ENCODE results near the gene FBXL17. TPM values are rescaled to one million over a fixed set of nuclear protein-coding genes. Genes with fewer than 3 reads are reported as not detected.
A peak's percentile ranks its signal among the peaks of the same experiment; 100 is the strongest.

The FBXL17 gene
- total and polyA plus RNA-seq, 2 of the 13 experiments (the other 11 are each of a cell fraction or from before 2014, with no cell fraction given): 3.0 to 7.9 TPM

GRCh38 chr5:108003178-108003577 lies 378.7 kb downstream of the FBXL17 start:
- 0 out of 2 replicates have a peak overlapping the region, but pooled peaks have one; percentile 0 for H3K4me2 ChIP-seq (ENCODE audit: low read depth, low read length)
- H3K9ac ChIP-seq (ENCODE audit: insufficient read depth, low read depth, low read length): no peak overlapping the region
- no peak overlapping the region for H3K4me3 ChIP-seq (replicated peaks in 1 of 3; ENCODE audit: insufficient read depth in 1 of 3, low read depth in 2 of 3, low read length in 3 of 3)
- in situ Hi-C loops (cut with HindIII; ENCODE audit: extremely low pct_ligation_motif_present, low pct_unique_long_range_greater_than_20kb): no loop called here
- no peak for TF ChIP-seq ZBTB8A (CRISPR knock-in tag; IDR thresholded peaks at IDR 0.05; ENCODE audit: borderline replicate concordance, low read depth)
- TF ChIP-seq KMT2B (CRISPR knock-in tag; IDR thresholded peaks at IDR 0.05): no peak
- TF ChIP-seq ZNF331 (CRISPR knock-in tag; IDR thresholded peaks at IDR 0.05): no peak
- peak; percentile 75 for TF ChIP-seq IRF2 (CRISPR knock-in tag; IDR thresholded peaks at IDR 0.05)
- TF ChIP-seq THAP11 (CRISPR knock-in tag; IDR thresholded peaks at IDR 0.05): peak; percentile 41; the same call in 1 of the 2 replicates
- TF ChIP-seq ZFP90 (CRISPR knock-in tag; IDR thresholded peaks at IDR 0.05; ENCODE audit: borderline replicate concordance): no peak
- no peaks in the 10 kb centered on the region for H3K79me2 ChIP-seq (ENCODE audit: insufficient read depth, low read length)
- WGBS (ENCODE audit: low lambda C conversion rate): 56% methylated on average over 1 of the region's 1 CpG
- H3K9me3 ChIP-seq (ENCODE audit: low read length): no peaks in the 10 kb centered on the region
- ATAC-seq (peak; percentile 54; the same call in 2 of the 3 replicates), FAIRE-seq (no peak), DNase-seq (ENCODE audit: low spot score) (no peak)
- H2AFZ ChIP-seq (ENCODE audit: low read length): no peak overlapping the region
- ChIA-PET CTCF (ENCODE audit: low intra/inter-chr PET ratio, low total read pairs) (no interaction called here), POLR2A (no interaction called here)
- H3K36me3 ChIP-seq (replicated peaks in 1 of 2; ENCODE audit: control insufficient read depth in 1 of 2, insufficient read depth in 2 of 2, low read length in 2 of 2): no peaks in the 10 kb centered on the region
- H4K20me1 ChIP-seq (ENCODE audit: insufficient read depth, low read length): no peaks in the 10 kb centered on the region
- H3K27ac ChIP-seq (ENCODE audit: extremely low read length, insufficient read depth, low read length): no peak overlapping the region
- H3K4me1 ChIP-seq (ENCODE audit: insufficient read depth, low read length): no peaks in the 10 kb centered on the region
- intact Hi-C loops (cut with micrococcal nuclease; ENCODE audit: unreplicated experiment): no loop called here
- no TSS peak for BruUV-seq (replicated peaks)
- no peaks in the 10 kb centered on the region for H3K27me3 ChIP-seq (ENCODE audit: control insufficient read depth in 1 of 2, insufficient read depth in 2 of 2, low read length in 2 of 2)

GRCh38 chr5:108001222-108001621 lies 380.7 kb downstream of the FBXL17 start:
- no TSS peak for BruUV-seq (replicated peaks)
- Histone ChIP-seq H4K20me1 (ENCODE audit: insufficient read depth, low read length) (no peaks in the 10 kb centered on the region), H3K79me2 (ENCODE audit: insufficient read depth, low read length) (no peaks in the 10 kb centered on the region), H3K9me3 (ENCODE audit: low read length) (no peaks in the 10 kb centered on the region), H3K27me3 (ENCODE audit: control insufficient read depth in 1 of 2, insufficient read depth in 2 of 2, low read length in 2 of 2) (no peaks in the 10 kb centered on the region), H3K4me3 (replicated peaks in 1 of 3; ENCODE audit: insufficient read depth in 1 of 3, low read depth in 2 of 3, low read length in 3 of 3) (no peak overlapping the region), H3K9ac (ENCODE audit: insufficient read depth, low read depth, low read length) (no peak overlapping the region), H3K27ac (ENCODE audit: extremely low read length, insufficient read depth, low read length) (no peak overlapping the region), H3K4me1 (ENCODE audit: insufficient read depth, low read length) (no peaks in the 10 kb centered on the region), H3K36me3 (replicated peaks in 1 of 2; ENCODE audit: control insufficient read depth in 1 of 2, insufficient read depth in 2 of 2, low read length in 2 of 2) (no peaks in the 10 kb centered on the region), H3K4me2 (ENCODE audit: low read depth, low read length) (no peak overlapping the region), H2AFZ (ENCODE audit: low read length) (no peak overlapping the region)
- FAIRE-seq (no peak), DNase-seq (ENCODE audit: low spot score) (no peak), ATAC-seq (no peak)
- intact Hi-C loops (cut with micrococcal nuclease; ENCODE audit: unreplicated experiment) (no loop called here), in situ Hi-C loops (cut with HindIII; ENCODE audit: extremely low pct_ligation_motif_present, low pct_unique_long_range_greater_than_20kb) (no loop called here)
- POLR2A ChIA-PET: no interaction called here
- 95% methylated on average over 4 of the region's 4 CpGs for WGBS (ENCODE audit: low lambda C conversion rate)
- CTCF ChIA-PET (ENCODE audit: low intra/inter-chr PET ratio, low total read pairs): no interaction called here
- TF ChIP-seq NR2F6 (IDR thresholded peaks at IDR 0.05) (no peak), NR2F6 (CRISPR knock-in tag; IDR thresholded peaks at IDR 0.05) (no peak), ZNF672 (CRISPR knock-in tag; IDR thresholded peaks at IDR 0.05) (no peak), HNF4A (CRISPR knock-in tag; IDR thresholded peaks at IDR 0.05) (no peak), HDAC2 (CRISPR knock-in tag; IDR thresholded peaks at IDR 0.05) (no peak), ARHGAP35 (CRISPR knock-in tag; IDR thresholded peaks at IDR 0.05; ENCODE audit: borderline replicate concordance) (no peak), ZNF281 (CRISPR knock-in tag; IDR thresholded peaks at IDR 0.05; ENCODE audit: borderline replicate concordance) (no peak), SNAI1 (CRISPR knock-in tag; IDR thresholded peaks at IDR 0.05; ENCODE audit: borderline replicate concordance) (no peak), SNRNP70 (IDR thresholded peaks at IDR 0.05; ENCODE audit: low read depth, low read length) (no peak), FOXP1 (IDR thresholded peaks at IDR 0.05) (no peak), FOXP1 (CRISPR knock-in tag; IDR thresholded peaks at IDR 0.05) (no peak), ZNF678 (CRISPR knock-in tag; IDR thresholded peaks at IDR 0.05) (no peak)
